Dermis lymphatic vessel endothelial cell (primary cell): ENCODE data around the gene GPR148. TPM values are rescaled to one million over a fixed set of nuclear protein-coding genes. Genes with fewer than 3 reads are reported as not detected.

Experiments
- total RNA-seq: library from RNA; depleted of rRNA; stranded (reverse); fragments of >200 nt; gene quantifications from 2 replicates; pipeline ENCODE4 v1.2.1, GENCODE V29; 2014

GPR148 gene
- total RNA-seq: not detected in 2 replicates

GRCh38 chr2:130728549-130729316 is at the start of gene GPR148:
Gene GPR148 (plus strand): TSS chr2:130729070. CDS start chr2:130729152, 82 bp downstream.

GRCh38 chr2:130755256-130756052 is 26.6 kb downstream of the GPR148 start, which contains the start of gene AMER3:
Gene AMER3 (plus strand): TSS chr2:130755540. CDS start chr2:130762073, 6,533 bp downstream.

Other genes with a start within 250 kb of the GPR148 start
- gene POTEI, start 219.7 kb upstream of the GPR148 start, total RNA-seq: 0.17 and 0.98 TPM in 2 replicates
- not detected in 2 replicates for gene CFC1B, start 207.8 kb upstream of the GPR148 start, total RNA-seq
- gene CFC1, start 129.5 kb upstream of the GPR148 start, total RNA-seq: not detected in 2 replicates
- gene POTEJ, start 117.6 kb upstream of the GPR148 start, total RNA-seq: 0.26 and 1.1 TPM in 2 replicates
- gene AMER3, start 26.5 kb downstream of the GPR148 start, total RNA-seq: not detected in 2 replicates
- 0.09 and 0.98 TPM in 2 replicates for gene ARHGEF4, start 107.8 kb downstream of the GPR148 start, total RNA-seq